Ishikawa (cell line): ENCODE results near the gene EDN1.

ENCODE experiments used
- CREB1 ChIP-seq: IDR thresholded peaks from 2 replicates; pipeline ENCODE4 v1.6.1; 2012; ENCODE audit warnings: low read depth
- EP300 ChIP-seq: IDR thresholded peaks from 2 replicates; pipeline ENCODE4 v1.6.1; 2012; ENCODE audit warnings: borderline replicate concordance
- RAD21 ChIP-seq: IDR thresholded peaks from 2 replicates; pipeline ENCODE4 v1.6.1; 2012; ENCODE audit warnings: low read depth
- TF ChIP-seq, protein P1 (sequence below): IDR thresholded peaks from 2 replicates; pipeline ENCODE4 v1.6.1; 2012; ENCODE audit warnings: low read depth, mild to moderate bottlenecking

DNA sequence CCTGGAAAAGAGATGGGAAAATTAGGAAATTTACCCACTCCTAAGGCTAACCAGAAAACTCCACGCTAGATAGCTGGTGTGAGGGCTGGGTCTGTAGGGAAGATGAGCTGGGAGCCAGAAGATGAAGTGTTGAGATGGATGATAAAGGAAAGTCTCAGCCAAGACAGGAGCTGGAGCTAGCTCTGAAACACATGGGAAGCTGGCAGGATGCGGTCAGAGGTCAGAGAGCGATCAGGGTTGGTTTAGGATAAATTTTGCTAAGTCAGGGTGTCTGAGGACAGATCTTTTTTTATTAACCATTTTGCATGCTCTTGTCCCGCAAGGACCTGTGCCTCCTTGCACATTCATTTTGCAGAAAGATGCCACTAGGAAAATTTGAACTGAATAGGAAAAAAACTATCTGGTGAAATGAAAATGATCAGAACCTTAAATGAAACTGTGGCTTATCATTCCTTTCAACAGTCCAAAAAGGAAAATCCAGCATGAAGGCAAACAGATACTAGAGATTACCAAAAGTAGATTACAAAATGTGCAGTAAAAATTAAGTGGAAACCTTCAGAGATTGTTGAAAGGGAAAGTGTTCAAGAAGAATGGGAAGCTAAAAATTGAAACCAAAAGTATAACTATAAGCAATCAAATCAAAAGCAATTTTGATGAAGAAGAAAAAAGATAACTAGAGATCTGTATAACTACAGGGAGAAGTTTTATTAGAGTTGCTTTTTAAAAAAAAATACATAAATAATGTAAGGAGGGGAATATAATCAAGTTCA, 10.7 kb upstream of the EDN1 start:
- TF ChIP-seq RAD21, result no peak
- TF ChIP-seq EP300, result no peak
- TF ChIP-seq, protein P1, sequence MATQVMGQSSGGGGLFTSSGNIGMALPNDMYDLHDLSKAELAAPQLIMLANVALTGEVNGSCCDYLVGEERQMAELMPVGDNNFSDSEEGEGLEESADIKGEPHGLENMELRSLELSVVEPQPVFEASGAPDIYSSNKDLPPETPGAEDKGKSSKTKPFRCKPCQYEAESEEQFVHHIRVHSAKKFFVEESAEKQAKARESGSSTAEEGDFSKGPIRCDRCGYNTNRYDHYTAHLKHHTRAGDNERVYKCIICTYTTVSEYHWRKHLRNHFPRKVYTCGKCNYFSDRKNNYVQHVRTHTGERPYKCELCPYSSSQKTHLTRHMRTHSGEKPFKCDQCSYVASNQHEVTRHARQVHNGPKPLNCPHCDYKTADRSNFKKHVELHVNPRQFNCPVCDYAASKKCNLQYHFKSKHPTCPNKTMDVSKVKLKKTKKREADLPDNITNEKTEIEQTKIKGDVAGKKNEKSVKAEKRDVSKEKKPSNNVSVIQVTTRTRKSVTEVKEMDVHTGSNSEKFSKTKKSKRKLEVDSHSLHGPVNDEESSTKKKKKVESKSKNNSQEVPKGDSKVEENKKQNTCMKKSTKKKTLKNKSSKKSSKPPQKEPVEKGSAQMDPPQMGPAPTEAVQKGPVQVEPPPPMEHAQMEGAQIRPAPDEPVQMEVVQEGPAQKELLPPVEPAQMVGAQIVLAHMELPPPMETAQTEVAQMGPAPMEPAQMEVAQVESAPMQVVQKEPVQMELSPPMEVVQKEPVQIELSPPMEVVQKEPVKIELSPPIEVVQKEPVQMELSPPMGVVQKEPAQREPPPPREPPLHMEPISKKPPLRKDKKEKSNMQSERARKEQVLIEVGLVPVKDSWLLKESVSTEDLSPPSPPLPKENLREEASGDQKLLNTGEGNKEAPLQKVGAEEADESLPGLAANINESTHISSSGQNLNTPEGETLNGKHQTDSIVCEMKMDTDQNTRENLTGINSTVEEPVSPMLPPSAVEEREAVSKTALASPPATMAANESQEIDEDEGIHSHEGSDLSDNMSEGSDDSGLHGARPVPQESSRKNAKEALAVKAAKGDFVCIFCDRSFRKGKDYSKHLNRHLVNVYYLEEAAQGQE, result no peak
- TF ChIP-seq CREB1, result no peak
